Measurements from ENCODE around the gene ARSG.

GRCh38 chr17:68289936-68290267 is 1.4 kb upstream of the ARSG start:
- TF ChIP-seq CTCF (IDR thresholded peaks at IDR 0.05) (no peak), POLR2A (IDR thresholded peaks at IDR 0.05) (no peak)
